Measurements from ENCODE around the gene FBXO47.

DNA sequence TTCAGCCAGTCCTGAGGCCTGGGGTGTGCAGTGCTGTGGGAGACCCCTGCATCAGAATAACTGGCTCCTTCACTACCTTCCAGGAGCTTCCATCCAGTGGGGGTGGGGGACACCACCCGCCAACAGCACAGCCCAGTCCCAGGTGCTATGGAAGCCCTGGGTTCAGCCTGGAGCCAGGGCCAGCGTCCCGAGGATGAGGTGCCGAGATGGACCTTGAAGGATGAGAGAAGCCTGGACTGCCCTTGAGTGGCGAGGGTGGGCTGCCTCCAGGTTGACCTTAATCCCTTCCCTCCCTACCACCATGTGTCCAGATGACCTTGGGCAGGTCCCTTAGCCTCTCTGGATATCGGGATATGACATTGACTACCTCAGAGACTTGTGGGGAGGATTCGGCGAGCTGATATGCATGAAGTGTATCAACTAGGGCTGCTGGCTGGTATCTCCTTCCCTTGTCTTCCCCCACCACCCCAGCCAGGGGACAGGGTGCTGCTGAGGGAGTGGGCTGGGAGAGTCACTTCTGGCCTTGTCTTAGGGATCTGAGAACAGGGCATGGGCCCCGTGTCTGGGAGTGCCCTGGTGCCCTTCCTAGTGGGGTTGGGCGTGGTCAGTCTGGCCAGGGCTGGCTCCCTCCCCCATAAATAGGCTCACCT, 56.0 kb downstream of the FBXO47 start:
- TF ChIP-seq, protein P1, sequence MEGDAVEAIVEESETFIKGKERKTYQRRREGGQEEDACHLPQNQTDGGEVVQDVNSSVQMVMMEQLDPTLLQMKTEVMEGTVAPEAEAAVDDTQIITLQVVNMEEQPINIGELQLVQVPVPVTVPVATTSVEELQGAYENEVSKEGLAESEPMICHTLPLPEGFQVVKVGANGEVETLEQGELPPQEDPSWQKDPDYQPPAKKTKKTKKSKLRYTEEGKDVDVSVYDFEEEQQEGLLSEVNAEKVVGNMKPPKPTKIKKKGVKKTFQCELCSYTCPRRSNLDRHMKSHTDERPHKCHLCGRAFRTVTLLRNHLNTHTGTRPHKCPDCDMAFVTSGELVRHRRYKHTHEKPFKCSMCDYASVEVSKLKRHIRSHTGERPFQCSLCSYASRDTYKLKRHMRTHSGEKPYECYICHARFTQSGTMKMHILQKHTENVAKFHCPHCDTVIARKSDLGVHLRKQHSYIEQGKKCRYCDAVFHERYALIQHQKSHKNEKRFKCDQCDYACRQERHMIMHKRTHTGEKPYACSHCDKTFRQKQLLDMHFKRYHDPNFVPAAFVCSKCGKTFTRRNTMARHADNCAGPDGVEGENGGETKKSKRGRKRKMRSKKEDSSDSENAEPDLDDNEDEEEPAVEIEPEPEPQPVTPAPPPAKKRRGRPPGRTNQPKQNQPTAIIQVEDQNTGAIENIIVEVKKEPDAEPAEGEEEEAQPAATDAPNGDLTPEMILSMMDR (IDR thresholded peaks at IDR 0.05), result no peak
- TF ChIP-seq POLR2A (IDR thresholded peaks at IDR 0.05) (no peak), POLR2AphosphoS5 (IDR thresholded peaks at IDR 0.05) (no peak)

Data from sigmoid colon (tissue), 4 donors.